ACHN (cell line): ENCODE data around the gene RPRD1B.
A peak's percentile ranks its signal among the peaks of the same experiment; 100 is the strongest.

Experiments
- DNase-seq: peaks from one replicate; pipeline ENCODE4 v3.0.0-alpha.2; 2015
- in situ Hi-C: cut with HindIII; loops from 2 replicates; pipeline ENCODE4 v1.10.0; 2017; ENCODE audit warnings: low sequenced_read_pairs, low pct_ligation_motif_present, low pct_unique_long_range_greater_than_20kb

RPRD1B gene

GRCh38 chr20:38029453-38029852 is 4.1 kb upstream of the RPRD1B start:
- no peak for DNase-seq
- in situ Hi-C loops = no loop called here

DNA sequence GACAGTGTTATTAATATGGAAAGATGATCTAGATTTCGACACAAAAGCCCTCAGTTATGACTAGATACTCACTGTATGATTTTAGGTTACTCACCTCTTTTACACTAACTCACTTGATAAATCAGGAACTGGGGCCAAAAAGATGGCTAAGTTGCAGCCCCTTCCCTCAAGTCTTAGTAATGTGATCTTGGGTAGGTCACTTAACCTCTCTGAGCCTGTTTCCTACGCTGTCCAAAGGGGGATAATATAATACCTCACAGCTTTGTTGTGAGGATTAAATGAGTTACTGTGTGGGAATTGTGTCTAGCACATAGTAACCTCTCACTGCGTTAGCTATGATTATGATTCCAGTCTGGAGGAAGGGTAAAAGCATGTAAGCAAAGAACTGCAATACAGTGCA is 1.6 kb upstream of the RPRD1B start:
- DNase-seq = no peak

GRCh38 chr20:38032585-38033329 is 789 bp upstream of the RPRD1B start:
- no peak for DNase-seq
- in situ Hi-C loops = no loop called here

More for the DNA sequence above, 1.6 kb upstream of the RPRD1B start:
- in situ Hi-C loops = no loop called here

DNA sequence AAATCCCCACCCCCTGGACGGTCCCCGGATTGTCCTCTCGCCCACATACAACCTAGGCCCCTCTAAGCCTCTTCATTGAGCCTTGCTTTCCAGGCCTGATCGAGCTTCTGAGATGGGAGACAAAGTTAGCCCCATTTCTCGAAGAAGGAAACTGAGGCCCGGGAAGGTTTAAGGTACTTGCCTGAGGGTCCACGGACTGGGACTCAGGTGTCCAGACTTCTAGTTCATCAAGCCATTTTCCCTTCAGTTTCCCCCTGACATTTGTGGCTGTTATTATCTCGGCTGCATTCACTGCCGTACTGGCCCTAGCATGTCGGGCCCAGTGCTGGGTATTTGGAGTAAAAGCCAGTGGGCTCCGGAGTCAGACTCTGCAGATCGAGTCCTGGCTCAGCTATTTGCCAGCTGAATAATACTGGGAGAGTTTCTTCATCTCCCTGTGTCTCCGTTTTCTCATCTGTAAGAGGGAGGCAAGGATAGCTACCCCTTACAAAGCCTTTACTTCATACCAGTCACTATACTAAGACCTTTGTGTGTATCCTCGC is 633 bp downstream of the RPRD1B start:
- no peak for DNase-seq
- in situ Hi-C loops = no loop called here

DNA sequence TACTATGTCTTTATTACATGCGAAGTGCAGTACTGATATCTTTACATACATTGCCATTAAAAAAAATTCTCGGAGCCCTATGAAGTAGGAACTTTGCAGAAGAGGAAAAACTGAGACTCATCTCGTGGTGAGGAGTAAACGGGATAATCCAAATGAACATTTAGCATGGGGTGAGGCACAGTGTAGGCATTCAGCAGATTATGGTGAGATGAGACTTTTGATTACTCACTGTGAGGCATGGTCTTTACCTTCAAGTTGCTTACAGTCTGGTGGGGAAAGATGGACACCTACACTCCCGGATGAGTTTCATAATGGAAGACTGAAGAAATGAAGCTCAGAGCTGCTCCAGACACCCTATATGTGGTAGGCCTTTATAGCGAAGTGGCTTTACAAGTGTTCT is 1.4 kb downstream of the RPRD1B start:
- in situ Hi-C loops = no loop called here
- DNase-seq = no peak

GRCh38 chr20:38036366-38036765 is 2.8 kb downstream of the RPRD1B start:
- in situ Hi-C loops = no loop called here
- DNase-seq = no peak

- no peak for DNase-seq
- in situ Hi-C loops = no loop called here
These were observed 6.7 kb downstream of the RPRD1B start for GRCh38 chr20:38040276-38040675.

DNA sequence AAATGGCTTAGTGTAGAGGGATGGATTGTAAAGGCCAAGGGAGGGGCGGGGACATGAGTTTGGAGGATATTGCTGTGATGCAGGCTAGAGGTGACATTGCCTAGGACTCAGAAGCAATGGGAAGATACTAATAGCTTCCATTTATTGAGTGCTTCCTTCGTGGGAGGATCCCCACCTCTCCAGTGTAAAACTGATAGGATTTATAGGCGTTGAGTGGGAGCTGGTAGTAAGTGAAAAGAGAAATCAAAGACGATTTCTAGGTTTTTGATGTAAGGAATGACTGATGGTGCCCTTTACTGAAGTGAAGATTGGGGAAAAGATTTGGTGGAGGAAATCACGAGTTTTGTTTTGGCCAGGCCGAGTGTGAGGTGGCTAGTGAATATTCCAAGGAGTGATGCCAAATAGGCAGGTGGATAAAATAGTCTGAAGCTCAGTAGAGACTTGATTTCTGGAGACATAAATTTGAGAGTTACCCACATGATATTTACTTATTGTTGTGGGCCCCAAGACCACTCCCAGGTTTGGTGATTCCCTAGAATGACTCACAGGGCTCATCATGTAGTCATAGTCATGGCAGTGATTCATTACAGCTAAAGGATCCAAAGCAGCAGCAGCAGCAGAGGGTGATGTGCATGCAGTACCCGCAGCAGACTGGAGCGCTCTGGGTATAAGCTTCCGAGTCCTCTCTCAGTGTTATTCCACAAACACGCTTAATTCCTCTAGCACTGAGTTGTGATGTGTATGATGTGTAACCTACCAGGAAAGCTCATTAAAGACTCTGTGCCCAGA is 10.2 kb downstream of the RPRD1B start:
- peak; percentile 85 for DNase-seq
- in situ Hi-C loops = no loop called here

DNA sequence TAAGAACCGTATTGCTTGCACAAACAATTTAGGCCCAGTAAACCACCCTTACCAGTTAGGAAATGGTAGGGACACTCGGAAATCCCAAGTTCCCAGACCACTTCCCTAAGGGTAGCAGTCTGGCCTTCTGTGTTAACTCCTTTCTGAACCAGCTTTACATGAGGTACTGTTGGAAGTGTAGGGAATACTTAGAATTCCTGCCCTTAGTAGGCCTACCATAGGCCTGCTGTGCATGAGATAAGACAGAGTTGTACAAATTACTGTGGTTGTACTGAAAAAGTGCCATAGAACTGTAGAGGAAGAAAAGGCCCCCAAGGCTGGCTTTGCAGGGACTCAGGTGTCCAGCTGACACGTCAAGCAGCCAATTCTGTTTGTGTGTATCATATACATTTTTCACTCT is 11.1 kb downstream of the RPRD1B start:
- DNase-seq = no peak
- in situ Hi-C loops = no loop called here

DNA sequence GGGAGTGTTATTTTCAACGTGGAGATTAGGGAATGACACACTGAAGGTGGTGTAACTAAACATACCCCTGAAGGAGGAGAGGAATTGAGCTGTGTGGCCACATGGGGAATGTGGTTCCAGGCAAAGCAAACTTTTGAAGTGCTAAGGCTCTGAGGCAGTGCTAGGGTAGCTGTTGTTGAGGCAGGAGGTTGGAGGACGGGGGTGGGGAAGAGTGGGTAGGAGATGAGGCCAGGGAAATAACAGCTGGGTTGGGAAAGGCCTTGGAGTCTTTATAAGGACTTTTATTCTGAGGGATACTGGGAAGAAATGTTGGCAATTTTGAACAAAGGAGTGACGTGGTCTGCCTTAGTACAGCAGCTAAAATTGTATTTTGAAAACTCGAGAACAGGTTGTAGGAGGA is 13.0 kb downstream of the RPRD1B start:
- no peak for DNase-seq
- in situ Hi-C loops = no loop called here

GRCh38 chr20:38049800-38050199 is 16.3 kb downstream of the RPRD1B start:
- in situ Hi-C loops = no loop called here
- DNase-seq = peak; percentile 80

- in situ Hi-C loops = no loop called here
These were observed 17.1 kb downstream of the RPRD1B start for GRCh38 chr20:38050686-38051085.

DNA sequence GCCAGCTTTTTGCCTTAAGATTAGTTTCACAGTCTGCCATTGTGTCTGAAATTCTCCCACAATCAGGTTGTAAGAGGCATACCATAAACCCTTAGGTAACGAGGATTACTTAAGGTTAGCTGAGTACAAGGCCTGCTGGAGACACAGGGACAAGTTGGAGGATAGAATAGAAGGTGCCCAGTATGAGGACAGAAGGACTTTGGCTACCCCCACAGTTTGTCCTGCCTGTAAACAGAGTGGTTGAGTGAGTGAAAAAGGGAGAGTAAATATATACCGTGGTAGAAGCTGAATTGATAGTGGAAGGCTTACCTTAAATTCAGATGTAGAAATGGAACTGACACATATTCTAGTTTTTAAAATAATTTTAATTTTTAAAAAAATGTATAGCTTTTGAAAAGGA is 19.3 kb downstream of the RPRD1B start:
- no peak for DNase-seq
- in situ Hi-C loops = no loop called here

More at GRCh38 chr20:38050686-38051085, 17.1 kb downstream of the RPRD1B start:
- peak; percentile 42 for DNase-seq

DNA sequence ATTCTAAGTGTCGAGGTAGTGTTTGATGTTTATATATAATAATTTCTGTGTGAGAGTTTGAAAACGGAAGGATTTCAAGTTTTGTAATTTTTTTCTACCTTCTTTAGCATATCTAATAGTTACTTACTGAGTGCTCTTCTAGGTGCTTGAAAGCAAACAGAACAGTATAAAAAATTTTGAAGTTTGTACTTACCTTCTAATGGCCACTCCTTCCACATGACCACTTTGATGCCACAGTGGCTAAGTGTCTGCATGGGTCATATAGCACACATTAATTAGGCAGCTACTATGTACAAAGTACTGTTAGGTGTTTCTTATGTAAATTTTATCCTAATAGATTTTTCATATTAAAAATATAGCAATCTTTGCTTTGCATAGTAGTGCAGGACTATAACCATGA is 21.1 kb downstream of the RPRD1B start:
- in situ Hi-C loops = no loop called here
- DNase-seq = no peak

DNA sequence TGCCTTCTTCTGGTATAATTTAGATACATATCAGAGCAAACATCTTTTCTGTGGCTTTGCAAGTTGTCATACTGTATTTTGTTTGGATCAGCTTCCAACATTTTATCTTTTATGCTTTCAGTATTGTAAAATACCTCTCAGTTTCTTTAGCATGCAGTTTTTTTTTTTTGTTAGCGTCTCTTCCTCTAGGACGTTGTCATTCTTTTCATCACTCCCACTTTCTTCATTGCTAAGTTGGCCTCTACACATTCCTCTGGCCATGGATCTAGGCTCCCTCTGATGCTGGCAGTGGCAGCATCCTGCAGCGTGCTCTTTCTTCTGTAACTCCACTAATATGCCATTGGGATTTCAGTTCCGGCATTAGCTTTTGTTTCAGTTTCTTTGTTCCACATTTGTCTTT is 21.7 kb downstream of the RPRD1B start:
- in situ Hi-C loops = no loop called here

GRCh38 chr20:38055848-38056247 is 22.3 kb downstream of the RPRD1B start:
- in situ Hi-C loops = no loop called here
- DNase-seq = no peak

More for the DNA sequence above, 21.7 kb downstream of the RPRD1B start:
- no peak for DNase-seq

- DNase-seq = peak; percentile 71
- in situ Hi-C loops = no loop called here
These were observed 23.9 kb downstream of the RPRD1B start for GRCh38 chr20:38057351-38057972.

GRCh38 chr20:38059832-38060231 is 26.3 kb downstream of the RPRD1B start:
- DNase-seq = no peak
- in situ Hi-C loops = no loop called here

- no peak for DNase-seq
- in situ Hi-C loops = no loop called here
These were observed 27.0 kb downstream of the RPRD1B start for GRCh38 chr20:38060536-38060935.
